Stimulated activated CD8-positive, alpha-beta memory T cell treated with anti-CD3 and anti-CD28 coated beads, Interleukin-2, amount 100 ng/mL, for 1 hour (primary cell): ENCODE results near the gene ASGR2.
"Not testable (repeated sequence)": the region's sequence is repeated elsewhere in the genome, so short reads cannot be mapped to it uniquely, and the experiment has no call there.

Experiments
- DNase-seq, 2 donors: peaks; one replicate each; pipeline ENCODE4 v3.0.0-alpha.2; 2020; ENCODE audit warnings: low read depth in 2 of 2

Gene ASGR2

DNA sequence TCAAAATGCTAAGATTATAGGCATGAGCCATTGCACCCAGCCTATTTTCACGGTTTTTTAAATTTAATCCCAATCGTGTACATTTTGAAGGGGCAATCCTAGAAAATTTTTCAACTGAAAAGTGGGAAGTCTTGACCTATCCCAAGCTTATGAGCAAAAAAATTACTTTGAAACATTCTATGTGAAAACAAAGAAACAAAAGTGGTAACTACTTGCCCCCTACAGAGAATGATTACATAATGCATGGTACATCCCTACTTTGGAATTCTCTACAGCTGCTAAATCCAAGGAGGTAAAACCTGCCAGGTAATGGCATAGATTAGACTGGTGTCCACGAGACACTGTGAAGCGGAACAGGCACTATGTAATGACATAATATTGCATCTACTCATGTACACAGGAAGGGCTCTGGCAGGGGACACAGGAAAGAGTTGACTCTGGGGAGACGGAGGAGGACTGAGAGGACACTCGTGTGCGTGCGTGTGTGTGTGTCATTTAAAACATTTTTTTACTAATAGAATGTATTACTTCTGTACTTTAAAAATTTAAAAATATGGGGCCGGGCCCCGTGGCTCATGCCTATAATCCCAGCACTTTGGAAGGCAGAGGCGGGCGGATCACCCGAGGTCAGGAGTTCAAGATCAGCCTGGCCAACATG is 15.7 kb downstream of the ASGR2 start:
- no peak for DNase-seq

DNA sequence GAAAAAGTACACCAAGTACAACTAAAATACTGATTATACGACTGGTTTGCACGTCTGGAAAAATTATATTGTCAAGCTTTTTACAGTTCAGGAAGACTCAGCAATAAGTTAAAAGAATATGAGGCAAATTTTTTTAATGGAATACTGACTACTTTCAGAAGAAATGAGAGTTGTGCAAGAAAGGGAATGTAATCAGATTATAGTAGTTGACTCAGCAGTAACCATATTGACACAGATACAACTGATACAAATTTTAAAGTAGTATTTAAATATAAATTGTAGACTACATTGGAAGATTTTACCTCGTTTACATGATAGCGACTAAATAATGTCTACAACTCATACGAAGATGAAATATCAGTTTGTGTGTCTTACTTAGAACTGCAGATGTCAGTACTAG is 16.7 kb downstream of the ASGR2 start:
- no peak for DNase-seq

DNA sequence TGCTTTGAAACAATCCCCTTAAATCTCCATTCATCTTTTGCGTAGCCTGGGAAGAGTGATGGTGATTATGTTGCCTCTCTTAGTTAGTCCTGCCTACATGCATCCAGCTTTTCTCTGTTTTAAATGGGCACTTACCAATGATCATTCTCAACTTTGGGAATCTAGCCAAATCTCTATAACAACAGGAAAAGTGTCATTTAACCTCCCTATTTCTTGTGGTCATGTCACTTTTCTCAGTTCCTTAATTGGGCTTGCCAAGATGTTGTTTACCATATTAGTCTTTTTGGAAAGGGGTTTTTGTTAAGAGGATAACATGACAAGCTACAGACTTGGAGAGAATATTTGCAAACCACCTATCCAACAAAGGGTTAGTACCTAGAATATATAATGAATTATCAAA is 19.0 kb downstream of the ASGR2 start:
- DNase-seq, result no peak

DNA sequence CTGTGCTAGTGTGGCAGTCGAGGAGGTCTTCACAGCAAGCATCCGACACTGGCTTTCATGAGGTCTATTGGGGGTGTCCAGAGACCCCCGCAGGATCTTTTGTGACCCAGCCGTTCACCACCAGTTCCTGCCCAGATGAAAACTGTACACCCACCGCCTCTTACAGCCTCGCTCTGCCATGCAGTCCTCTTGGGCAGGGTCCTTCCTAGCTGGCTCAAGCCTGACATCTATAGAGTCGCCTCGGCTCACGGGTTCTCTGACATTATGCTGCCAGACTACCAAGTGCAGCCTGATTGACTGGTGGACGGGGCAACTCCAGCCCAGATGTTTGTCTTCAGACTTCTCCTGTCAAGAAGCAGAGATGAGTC is 20.0 kb downstream of the ASGR2 start:
- DNase-seq, result no peak

DNA sequence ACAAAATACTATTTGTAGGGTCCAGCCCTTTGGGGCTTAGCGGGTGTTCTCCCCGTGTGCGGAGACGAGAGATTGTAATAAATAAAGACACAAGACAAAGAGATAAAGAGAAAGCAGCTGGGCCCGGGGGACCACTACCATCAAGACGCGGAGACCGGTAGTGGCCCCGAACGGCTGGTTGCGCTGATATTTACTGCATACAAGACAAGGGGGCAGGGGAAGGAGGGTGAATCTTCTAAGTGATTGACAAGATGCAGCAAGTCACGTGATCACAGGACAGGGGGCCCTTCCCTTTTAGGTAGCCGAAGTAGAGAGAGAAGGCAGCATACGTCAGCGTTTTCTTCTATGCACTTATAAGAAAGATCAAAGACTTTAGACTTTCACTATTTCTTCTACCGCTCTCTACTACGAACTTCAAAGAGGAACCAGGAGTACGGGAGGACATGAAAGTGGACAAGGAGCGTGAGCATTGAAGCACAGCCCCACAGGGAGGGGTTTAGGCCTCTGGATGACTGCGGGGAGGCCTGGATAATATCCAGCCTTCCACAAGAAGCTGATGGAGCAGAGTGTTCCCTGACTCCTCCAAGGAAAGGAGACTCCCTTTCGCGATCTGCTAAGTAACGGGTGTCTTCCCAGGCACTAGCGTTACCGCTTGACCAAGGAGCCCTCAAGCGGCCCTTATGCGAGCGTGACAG is 23.2 kb downstream of the ASGR2 start:
- DNase-seq, result not testable (repeated sequence)

DNA sequence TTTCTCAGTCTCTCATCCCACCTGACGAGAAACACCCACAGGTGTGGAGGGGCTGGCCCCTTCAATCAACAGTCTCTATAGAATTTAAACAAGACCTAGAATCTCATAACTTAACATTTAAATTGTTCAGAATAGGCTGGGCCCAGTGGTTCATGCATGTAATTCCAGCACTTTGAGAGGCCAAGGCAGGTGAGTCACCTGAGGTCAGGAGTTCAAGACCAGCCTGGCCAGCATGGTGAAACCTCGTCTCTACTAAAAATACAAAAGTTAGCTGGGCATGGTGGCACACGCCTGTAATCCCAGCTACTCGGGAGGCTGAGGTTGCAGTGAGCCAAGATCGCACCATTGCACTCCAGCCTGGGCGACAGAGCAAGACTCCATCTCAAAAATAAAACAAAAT is 25.1 kb downstream of the ASGR2 start:
- not testable (repeated sequence) for DNase-seq

DNA sequence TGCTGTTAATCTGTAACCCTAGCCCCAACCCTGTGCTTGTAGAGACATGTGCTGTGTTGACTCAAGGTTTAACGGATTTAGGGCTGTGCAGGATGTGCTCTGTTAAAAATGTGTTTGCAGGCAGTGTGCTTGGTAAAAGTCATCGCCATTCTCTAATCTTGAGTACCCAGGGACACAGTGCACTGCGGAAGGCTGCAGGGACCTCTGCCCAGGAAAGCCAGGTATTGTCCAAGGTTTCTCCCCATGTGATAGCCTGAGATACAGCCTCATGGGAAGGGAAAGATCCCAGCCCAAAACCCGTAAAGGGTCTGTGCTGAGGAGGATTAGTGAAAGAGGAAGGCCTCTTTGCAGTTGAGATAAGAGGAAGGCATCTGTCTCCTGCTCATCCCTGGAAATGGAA is 26.2 kb downstream of the ASGR2 start:
- DNase-seq, result not testable (repeated sequence)

DNA sequence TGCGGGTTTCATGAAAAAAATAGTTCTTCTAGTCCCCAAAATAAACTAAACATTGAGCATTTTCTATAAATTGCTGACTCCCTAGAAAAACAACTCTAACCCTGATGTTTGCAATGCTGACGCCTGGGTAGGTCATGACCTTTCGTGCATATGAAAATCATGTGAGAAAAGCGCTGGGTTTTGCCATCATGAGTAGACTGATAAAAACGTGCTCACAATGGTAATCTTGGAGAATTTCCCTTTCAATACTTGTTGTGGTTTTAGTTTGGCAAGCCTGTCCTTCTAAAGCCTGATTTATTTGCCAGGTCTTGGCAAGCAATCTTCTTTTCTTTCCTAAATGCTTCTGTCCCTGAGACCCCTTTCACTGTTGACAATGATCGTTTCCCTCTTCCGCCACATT is 30.5 kb downstream of the ASGR2 start:
- DNase-seq, result no peak

DNA sequence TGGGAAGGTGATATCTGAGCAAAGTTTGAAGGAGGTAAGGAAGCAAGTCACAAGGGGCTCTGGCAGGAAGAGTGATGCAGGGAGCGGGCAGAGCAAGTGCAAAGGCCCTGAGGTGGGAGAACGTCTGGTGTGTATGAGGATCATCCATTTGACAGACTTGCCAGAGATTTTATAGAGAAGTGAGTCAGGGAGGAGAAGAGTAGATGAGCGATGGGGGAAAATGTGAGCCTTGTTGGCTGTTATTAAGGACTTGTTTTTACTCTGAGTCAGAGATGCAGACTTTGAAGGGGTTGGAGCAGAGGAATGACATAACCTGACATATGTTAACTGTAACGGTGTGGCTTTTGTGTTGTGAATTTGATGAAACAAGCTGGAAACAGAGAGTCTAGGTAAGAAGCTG is 31.0 kb downstream of the ASGR2 start:
- DNase-seq, result no peak

DNA sequence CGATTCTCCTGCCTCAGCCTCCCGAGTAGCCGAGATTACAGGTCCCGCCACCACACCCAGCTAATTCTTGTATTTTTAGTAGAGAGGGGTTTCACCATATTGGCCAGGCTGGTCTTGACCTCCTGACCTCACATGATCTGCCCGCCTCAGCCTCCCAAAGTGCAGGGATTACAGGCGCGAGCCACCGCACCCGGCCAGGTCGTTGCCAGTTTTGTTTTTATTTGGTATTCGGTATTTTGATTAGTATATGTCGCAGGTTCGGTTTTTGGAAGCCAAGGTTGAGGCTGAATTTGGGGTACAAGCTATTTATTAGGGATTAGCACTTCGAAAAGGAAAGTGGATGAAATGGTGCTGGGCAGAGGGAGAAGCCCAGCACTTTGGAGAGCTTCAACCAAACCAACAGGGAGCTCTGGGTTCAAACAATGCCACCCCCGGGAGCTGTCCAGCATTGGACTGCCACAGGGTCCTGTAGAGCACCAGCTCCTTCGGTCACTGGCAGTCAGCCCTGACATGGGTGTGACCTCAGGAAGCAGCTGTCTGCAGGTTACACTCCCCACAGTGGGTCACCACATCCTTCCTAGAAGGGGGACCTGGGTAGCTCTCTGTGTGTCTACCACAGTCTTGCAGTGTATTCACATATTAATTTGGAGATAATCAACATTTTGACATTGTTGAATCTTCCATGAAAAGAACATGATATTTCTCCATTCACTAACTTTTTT is 33.1 kb downstream of the ASGR2 start:
- peak in 1 of 2 donors; percentile 4 for DNase-seq

DNA sequence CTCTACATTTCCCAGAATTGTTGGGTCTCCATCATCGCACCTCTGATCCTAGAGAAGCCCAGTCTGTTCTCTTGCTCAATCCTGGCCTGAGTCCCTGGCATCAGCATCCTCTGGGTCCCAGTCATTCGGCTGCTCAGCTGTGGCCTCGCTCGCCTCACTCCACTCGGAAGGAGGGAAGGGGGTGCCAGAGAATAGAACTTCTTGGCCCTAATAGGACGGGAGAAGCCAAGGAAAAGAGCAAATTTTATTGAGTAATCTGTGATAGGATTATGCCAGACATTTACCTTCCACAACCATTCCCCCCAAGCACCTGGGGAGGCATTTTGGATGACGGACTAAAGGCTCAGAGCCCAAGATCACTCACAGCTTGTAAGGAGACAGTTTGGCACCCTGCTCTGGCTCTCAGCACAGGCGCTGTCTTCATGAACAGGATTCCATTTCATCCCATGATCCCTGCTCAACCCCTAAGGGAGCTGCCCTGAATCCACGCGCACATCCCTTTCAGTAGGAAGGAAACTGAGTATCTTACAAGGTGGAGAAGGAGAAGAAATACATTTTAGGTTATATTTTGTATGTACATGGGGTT is 34.1 kb downstream of the ASGR2 start:
- no peak for DNase-seq

DNA sequence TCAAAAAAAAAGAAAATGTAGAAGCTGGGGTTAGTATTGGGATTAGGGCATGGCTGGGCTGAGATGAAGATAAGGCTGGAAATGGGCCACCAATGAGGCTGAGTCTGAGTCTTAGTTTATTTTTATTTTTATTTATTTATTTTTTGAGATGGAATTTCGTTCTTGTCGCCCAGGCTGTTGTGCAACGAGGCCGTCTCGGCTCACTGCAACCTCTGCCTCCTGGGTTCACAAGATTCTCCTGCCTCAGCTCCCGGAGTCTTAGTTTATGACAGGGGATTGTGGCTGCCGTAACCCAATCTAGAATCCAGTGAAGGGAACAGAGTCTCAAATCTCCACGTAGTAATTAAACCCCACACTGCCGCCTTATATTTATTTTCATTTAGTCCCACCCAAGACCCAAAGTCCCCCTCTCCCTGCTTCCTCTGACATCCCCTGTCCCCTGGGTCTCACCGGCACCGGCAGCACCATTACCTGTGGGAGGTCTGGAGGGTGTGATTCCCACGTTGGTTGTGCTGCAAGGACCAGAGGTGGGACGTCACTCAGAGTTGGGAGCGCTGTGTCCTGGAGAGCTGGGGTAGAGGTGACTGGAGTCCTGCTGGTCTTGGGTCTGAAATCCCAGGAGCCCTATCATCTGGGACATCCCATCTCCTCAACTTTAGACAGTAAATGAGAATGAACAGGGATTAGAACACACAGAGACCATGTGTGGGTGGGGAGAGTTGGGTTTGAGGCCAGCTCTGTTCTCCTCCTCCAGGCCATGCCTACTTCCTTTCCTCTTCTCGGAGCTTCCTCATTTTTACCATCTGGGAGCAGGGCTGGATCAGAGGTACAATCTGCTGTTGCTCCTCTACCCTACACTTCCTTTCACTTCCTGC is 34.8 kb downstream of the ASGR2 start, which contains the start of gene CLEC10A:
Gene CLEC10A, minus strand, starts transcription at position 671 of the 875 bp plus-strand sequence. CDS start 1,439 bp downstream, outside the sequence.
- no peak for DNase-seq

DNA sequence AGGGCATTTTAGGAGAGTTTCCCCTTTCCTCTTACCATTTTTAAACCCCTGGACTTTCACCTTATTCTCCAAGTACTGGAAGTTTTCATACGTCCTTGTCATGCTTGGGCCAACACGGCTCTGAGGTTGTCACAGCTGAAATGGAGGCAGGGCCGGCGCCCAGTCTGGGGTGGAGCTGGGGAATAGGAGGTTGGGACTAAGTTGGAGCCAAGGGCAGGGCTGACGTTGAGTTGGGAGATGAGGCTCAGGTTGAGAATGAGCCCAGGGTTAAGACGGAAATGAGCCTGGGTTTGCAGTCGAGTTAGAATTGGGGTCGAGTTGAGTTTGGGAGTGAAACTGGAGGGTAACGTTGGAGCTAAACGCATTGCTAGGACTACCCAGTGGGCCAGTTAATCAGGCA is 35.9 kb downstream of the ASGR2 start:
- no peak for DNase-seq

DNA sequence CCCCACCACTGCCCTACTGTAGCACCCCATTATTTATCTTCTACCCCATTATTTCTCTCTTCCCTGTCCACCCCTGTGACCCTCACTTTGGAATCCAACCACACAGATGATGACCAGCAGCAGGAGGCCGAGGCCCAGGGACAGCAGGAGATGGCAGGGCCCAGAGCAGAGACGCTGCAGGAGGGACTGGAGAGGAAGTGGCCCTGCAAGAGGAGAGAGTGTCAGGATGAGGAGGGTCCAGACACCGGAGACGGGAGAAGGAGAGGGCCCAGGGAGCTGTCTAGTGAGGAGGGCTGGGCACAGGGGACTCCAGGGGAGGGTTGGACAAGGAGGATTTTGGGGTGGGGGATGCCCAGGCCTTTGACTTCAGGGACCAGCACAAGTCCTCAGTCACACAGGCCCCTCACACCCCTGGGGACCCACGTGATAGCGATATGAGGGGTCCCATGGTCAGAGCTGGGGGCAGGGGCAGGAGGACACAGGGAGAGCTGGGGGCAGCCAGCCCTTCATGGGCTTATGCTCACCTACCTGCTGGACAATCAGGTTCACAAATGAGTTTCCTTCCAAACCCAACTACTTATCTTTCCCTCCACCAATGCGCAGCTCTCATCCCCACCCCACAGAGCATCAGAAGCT is 36.6 kb downstream of the ASGR2 start:
- no peak for DNase-seq

DNA sequence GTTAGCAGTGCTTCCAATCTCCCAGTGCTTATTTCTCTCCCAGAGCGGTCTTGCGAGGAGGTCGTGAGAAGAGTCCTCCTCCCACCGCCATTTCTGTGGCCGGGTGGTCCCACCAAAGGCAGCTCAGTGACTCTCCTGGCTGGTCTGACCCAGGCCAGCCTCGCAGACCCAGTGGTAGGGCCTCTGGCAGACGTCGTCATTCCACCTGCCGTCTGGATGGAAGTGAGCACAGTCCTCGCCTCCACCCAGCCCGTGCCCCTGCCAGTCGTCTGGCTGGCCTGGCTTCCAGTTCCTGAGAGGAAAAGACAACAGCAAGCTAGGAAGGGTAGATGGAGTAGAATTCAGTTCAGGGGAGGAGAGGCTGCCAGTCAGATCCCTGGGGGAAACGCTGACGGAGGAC is 39.7 kb downstream of the ASGR2 start:
- DNase-seq, result no peak

DNA sequence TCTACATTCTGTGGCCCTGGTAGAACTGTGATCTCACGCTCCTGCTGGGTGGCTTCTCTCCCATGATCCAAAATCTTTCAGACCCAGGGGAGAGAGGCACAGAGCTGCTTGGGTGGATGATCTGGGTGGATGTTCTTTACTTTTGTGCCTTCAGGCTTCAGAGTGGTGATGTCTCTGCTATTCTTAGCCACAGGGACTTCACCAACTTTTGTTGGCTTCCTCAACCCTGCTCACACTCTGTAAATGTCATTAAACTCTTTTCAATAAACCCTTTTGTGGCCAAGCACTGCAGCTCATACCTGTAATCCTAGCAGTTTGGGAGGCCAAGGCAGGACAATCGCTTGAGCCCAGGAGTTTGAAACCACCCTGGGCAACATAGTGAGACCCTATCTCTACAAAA is 42.2 kb downstream of the ASGR2 start:
- DNase-seq, result no peak

DNA sequence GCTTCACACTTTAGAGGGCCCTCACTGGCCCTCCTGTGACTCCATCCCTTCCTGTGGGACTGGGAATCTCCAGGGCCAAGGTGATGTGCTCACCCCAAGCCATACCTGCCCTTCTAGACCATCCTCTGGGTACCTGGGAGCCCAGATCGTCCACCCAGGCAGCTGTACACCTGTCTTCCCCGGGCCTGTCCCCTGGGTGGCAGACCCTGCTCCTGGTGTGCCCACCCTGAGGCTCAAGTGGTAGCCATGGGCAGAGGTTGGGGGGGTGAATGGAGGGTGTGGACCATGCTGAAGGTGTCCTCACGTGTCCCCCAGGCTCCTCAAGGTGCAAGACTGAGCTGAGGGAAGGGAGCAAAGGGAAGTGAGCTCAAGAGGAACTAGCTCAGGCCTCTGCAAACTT is 43.9 kb downstream of the ASGR2 start:
- DNase-seq, result no peak

DNA sequence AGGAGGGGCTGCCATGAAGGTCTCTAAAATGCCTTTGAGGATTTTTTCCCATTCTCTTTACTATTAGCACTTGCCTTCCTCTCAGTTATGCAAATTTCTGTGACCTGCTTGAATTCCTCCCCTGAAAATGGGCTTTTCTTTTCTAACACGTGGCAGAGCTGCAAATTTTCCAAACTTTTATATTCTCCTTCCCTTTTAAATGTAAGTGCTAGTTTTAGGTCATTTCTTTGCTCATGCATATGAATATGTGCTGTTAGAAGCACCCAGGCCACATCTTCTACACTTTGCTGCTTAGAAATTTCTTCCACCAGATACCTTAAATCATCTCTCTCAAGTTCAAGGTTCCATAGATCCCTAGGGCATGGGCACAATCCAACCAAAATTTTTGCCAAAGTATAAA is 46.4 kb downstream of the ASGR2 start:
- DNase-seq, result no peak

DNA sequence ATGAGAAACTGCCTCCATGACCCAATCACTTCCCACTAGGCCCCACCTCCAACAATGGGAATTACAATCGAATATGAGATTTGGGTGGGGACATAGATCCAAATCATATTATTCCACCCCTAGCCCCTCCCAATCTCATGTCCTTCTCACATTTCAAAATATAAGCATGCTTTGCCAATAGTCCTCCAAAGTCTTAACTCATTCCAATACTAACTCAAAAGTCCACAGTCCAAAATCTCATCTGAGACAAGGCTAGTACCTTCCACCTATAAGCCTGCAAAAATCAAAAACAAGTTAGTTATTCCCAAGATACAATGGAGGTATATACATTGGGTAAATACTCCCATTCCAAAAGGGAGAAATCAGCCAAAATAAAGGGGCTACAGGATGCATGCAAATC is 47.4 kb downstream of the ASGR2 start:
- DNase-seq, result no peak

DNA sequence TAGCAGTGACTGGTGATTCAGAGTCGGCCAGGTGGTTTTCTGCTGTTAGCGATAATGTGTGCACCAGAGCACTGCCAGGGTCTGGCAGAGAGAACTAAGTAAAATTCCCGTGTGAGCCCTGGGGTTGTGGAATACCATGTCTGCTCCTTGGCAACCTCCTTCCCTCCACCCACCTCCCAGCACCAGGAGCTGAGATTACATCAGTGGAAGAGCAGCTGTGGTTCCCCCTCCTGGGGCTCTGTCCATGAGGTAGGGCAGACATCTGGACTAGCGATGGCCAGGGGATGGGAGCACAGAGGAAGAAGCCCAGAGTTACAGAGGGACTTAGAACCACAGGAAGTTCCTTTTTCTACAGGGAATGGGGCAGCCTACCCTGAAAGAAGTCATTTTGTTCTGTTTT is 50.4 kb downstream of the ASGR2 start:
- DNase-seq, result no peak

DNA sequence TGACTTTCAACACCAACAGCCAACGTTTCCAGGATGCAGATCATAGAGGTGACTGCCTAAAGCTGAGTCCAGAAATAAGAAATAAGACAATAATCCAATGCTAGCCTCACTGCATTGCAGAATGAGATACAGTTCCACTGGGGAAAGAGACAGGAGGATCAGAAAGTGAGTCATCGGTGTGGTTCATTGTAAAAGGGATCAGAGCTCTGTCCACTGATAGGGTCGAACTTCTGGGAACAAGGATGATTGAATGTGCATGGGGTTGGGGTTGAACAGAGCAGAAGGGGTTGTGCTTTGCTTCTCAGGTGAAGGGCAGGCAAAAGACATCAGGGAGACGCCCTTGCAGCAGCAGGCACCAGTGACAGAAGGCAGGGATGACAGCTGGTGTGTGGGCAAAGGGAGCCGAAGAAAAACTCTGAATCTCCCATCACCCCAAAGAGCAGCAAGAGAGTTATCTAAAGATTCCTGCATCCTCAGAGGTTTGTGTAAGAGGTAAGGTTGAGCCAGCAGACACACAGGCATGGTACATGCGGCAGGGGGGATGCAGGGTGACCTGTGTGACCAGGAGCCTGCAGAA is 51.0 kb downstream of the ASGR2 start:
- DNase-seq, result no peak
